HCT116 (cell line): ENCODE measurements around the gene TMEM132D. TPM values are rescaled to one million over a fixed set of nuclear protein-coding genes. Genes with fewer than 3 reads are reported as not detected.

ENCODE experiments used
- ATAC-seq: fragments of 200-7000 bp; cut with Tn5 transposase; 2 replicates; pipeline ENCODE4 v1.9.1; 2020; ENCODE audit warnings: mild to moderate bottlenecking, moderate library complexity
- BruUV-seq: library from RNA; stranded (reverse); fragments of 400-500 nt; replicated peaks from 2 replicates; lab custom pipeline; 2021; lab: Mats Ljungman, UMichigan
- CTCF ChIA-PET: fragments of 300-600 bp; sonication (Branson Sonifier 250); formaldehyde crosslinking; loops from one replicate; lab custom pipeline; 2021; ENCODE audit warnings: antibody characterized with exemption; lab: Charles Lee
- POLR2A ChIA-PET: fragments of 300-600, 350-600 bp; sonication (Branson Sonifier 250); formaldehyde crosslinking; loops from one replicate; lab custom pipeline; 2021; ENCODE audit warnings: antibody characterized with exemption; lab: Charles Lee
- RAD21 ChIA-PET, 2 experiments: fragments of 300-600 bp; sonication (Branson Sonifier 250); formaldehyde crosslinking; loops; one replicate each; lab custom pipeline; 2023; ENCODE audit warnings: low total read pairs in 2 of 2; ENCODE audit not compliant: uncharacterized antibody in 2 of 2, unreplicated experiment in 2 of 2, low non-redundant PET in 1 of 2; lab: Charles Lee
- DNase-seq: peaks from one replicate; pipeline ENCODE4 v3.0.0-alpha.2; 2010; ENCODE audit warnings: low read depth, low spot score
- H2AFZ ChIP-seq: fragments of 200-600 bp; shearing (Covaris generic), sonication (generic); 2 replicates; pipeline ENCODE4 v1.6.1; 2017; ENCODE audit warnings: low read depth, mixed run types, mixed read lengths, antibody characterized with exemption, low read length; ENCODE audit not compliant: poor library complexity, severe bottlenecking
- H3K27ac ChIP-seq: 2 replicates; pipeline ENCODE4 v1.5.1; 2012; ENCODE audit warnings: low read depth, low read length
- H3K27me3 ChIP-seq: fragments of 200-600 bp; sonication (generic); 2 replicates; pipeline ENCODE4 v1.6.1; 2016; ENCODE audit warnings: mixed run types, low read length, mixed read lengths; ENCODE audit not compliant: insufficient read depth
- H3K36me3 ChIP-seq, 2 experiments: fragments of 200-500 bp in 1 of 2; fragments of 200-600 bp in 1 of 2; sonication (Bioruptor generic) in 1 of 2; sonication (generic) in 1 of 2; 2 replicates each; pipeline versions ENCODE4 v1.5.1 to v1.6.1; 2014 to 2016; ENCODE audit warnings: low read length in 2 of 2, inconsistent platforms in 1 of 2, mixed read lengths in 1 of 2, mixed run types in 1 of 2; ENCODE audit not compliant: insufficient read depth in 2 of 2, control insufficient read depth in 1 of 2
- H3K4me1 ChIP-seq, 2 experiments: fragments of 200-600 bp in 1 of 2; sonication (generic) in 1 of 2; 2 replicates each; pipeline versions ENCODE4 v1.5.1 to v1.6.1; 2012 to 2017; ENCODE audit warnings: low read length in 2 of 2, inconsistent platforms in 1 of 2, mild to moderate bottlenecking in 1 of 2, mixed read lengths in 1 of 2, mixed run types in 1 of 2, moderate library complexity in 1 of 2; ENCODE audit not compliant: insufficient read depth in 2 of 2, control insufficient read depth in 1 of 2
- H3K4me2 ChIP-seq: fragments of 200-600 bp; sonication (generic); 2 replicates; pipeline ENCODE4 v1.6.1; 2017; ENCODE audit warnings: mixed run types, low read length, mixed read lengths
- H3K4me3 ChIP-seq, 2 experiments: fragments of 200-600 bp in 1 of 2; sonication (generic) in 1 of 2; replicated peaks in 1 of 2; 2 replicates each; pipeline ENCODE4 v1.5.1; 2011 to 2016; ENCODE audit warnings: low read length in 2 of 2, control low read depth in 1 of 2, low read depth in 1 of 2, mild to moderate bottlenecking in 1 of 2, mixed read lengths in 1 of 2, mixed run types in 1 of 2
- H3K79me2 ChIP-seq: fragments of 200-600 bp; sonication (generic); 2 replicates; pipeline ENCODE4 v1.6.1; 2017; ENCODE audit warnings: mild to moderate bottlenecking, mixed run types, low read length, moderate library complexity, mixed read lengths; ENCODE audit not compliant: insufficient read depth
- H3K9ac ChIP-seq: fragments of 200-600 bp; sonication (generic); 2 replicates; pipeline ENCODE4 v1.6.1; 2016; ENCODE audit warnings: low read length, mixed read lengths
- H3K9me2 ChIP-seq: fragments of 200-600 bp; sonication (generic), shearing (Covaris generic); 2 replicates; pipeline ENCODE4 v1.6.1; 2017; ENCODE audit warnings: mixed run types, mild to moderate bottlenecking, moderate library complexity; ENCODE audit not compliant: insufficient read depth
- H3K9me3 ChIP-seq, 2 experiments: fragments of 200-500 bp in 1 of 2; fragments of 200-600 bp in 1 of 2; sonication (Bioruptor generic) in 1 of 2; sonication (generic) in 1 of 2; 2 replicates each; pipeline ENCODE4 v1.6.1; 2014 to 2017; ENCODE audit warnings: low read length in 2 of 2, mixed read lengths in 2 of 2, inconsistent platforms in 1 of 2, low read depth in 1 of 2, mild to moderate bottlenecking in 1 of 2, mixed run types in 1 of 2, moderate library complexity in 1 of 2; ENCODE audit not compliant: control insufficient read depth in 1 of 2, insufficient read depth in 1 of 2
- H4K20me1 ChIP-seq: fragments of 200-600 bp; sonication (generic), shearing (Covaris generic); 2 replicates; pipeline ENCODE4 v1.6.1; 2017; ENCODE audit warnings: mixed run types, mild to moderate bottlenecking, moderate library complexity; ENCODE audit not compliant: insufficient read depth
- CBX3 ChIP-seq: IDR thresholded peaks from 2 replicates; pipeline ENCODE4 v1.6.1; 2012; ENCODE audit warnings: low read depth
- EGR1 ChIP-seq: IDR thresholded peaks from 2 replicates; pipeline ENCODE4 v1.6.1; 2012; ENCODE audit warnings: low read depth
- EZH2 ChIP-seq: fragments of 200-600 bp; sonication (generic); IDR thresholded peaks from 2 replicates; pipeline ENCODE4 v1.6.1; 2017; ENCODE audit warnings: antibody characterized with exemption, mixed run types
- FOSL1 ChIP-seq: IDR thresholded peaks from 2 replicates; pipeline ENCODE4 v1.6.1; 2012; ENCODE audit warnings: low read depth
- JUND ChIP-seq: IDR thresholded peaks from 2 replicates; pipeline ENCODE4 v1.6.1; 2012
- POLR2A ChIP-seq: IDR thresholded peaks from 2 replicates; pipeline ENCODE4 v1.7.0; 2011; ENCODE audit warnings: borderline replicate concordance; ENCODE audit not compliant: insufficient read depth, insufficient read length; ENCODE audit errors: extremely low read depth
- POLR2AphosphoS5 ChIP-seq: IDR thresholded peaks from 2 replicates; pipeline ENCODE4 v1.6.1; 2011; ENCODE audit warnings: mild to moderate bottlenecking, low read depth, low read length, moderate library complexity
- RAD21 ChIP-seq: IDR thresholded peaks from 2 replicates; pipeline ENCODE4 v1.6.1; 2012; ENCODE audit warnings: low read depth, mild to moderate bottlenecking
- SIN3A ChIP-seq: IDR thresholded peaks from 2 replicates; pipeline ENCODE4 v1.6.1; 2012; ENCODE audit warnings: low read depth
- SRF ChIP-seq: IDR thresholded peaks from 2 replicates; pipeline ENCODE4 v1.6.1; 2012; ENCODE audit warnings: low read depth
- TCF7L2 ChIP-seq: IDR thresholded peaks from 2 replicates; pipeline ENCODE4 v1.7.0; 2011; ENCODE audit warnings: borderline replicate concordance, inconsistent platforms; ENCODE audit not compliant: insufficient read depth, insufficient read length; ENCODE audit errors: extremely low read depth
- YY1 ChIP-seq: IDR thresholded peaks from 2 replicates; pipeline ENCODE4 v1.6.1; 2011; ENCODE audit warnings: low read length, low read depth, moderate library complexity, mild to moderate bottlenecking; ENCODE audit not compliant: insufficient replicate concordance; ENCODE audit errors: extremely low read depth
- ZFX ChIP-seq: fragments of 450-650 bp; IDR thresholded peaks from 2 replicates; pipeline ENCODE4 v1.6.1; 2017
- ZNF274 ChIP-seq: fragments of 200-500 bp; sonication (Bioruptor generic); IDR thresholded peaks from 2 replicates; pipeline ENCODE4 v1.6.1; 2014; ENCODE audit warnings: mild to moderate bottlenecking, low read depth, low read length, inconsistent platforms
- intact Hi-C: fragments of 100-400 bp; cut with micrococcal nuclease; formaldehyde crosslinking; loops from 2 replicates; pipeline ENCODE4 v1.10.0; 2022
- total RNA-seq: library from RNA; stranded (reverse); gene quantifications from one replicate; pipeline ENCODE4 v1.2.1, GENCODE V29; 2021; ENCODE audit not compliant: unreplicated experiment
- TF ChIP-seq, protein P1 (sequence below), 3 experiments: fragments of 200-600 bp in 1 of 3; sonication (generic) in 1 of 3; IDR thresholded peaks in 2 of 3; conservative IDR thresholded peaks in 1 of 3; 2 replicates each; pipeline ENCODE4 v1.5.1; 2012 to 2017; ENCODE audit warnings: low read depth in 2 of 3, low read length in 2 of 3, antibody characterized with exemption in 1 of 3, borderline replicate concordance in 1 of 3, control low read depth in 1 of 3, mild to moderate bottlenecking in 1 of 3, mixed read lengths in 1 of 3, mixed run types in 1 of 3, moderate library complexity in 1 of 3; ENCODE audit not compliant: insufficient read depth in 1 of 3

TMEM132D gene
- total RNA-seq, 1 experiment from 2014 or later: not detected

DNA sequence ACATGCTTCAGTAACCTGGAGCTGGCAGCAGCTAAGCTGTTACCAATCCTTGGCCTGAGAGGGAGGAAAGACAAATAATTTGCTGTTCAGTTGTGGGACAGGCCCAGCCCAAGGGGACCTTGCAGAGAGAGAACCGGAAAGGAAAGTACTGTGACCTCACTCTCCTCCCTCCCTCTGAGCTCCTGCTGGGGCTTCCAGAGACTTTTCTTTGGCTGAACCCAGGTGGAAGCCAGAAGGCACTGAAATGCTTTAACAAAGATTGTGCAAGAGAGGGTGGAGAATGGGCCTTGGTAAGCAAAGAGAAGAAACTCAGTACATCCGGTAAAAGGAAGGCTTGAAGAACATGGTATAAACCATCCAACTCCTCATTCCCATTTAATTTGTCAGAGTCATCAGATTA is 593.5 kb downstream of the TMEM132D start:
- RAD21 ChIA-PET: no interaction called here
- Histone ChIP-seq H3K4me2 (no peak overlapping the region), H3K27me3 (no peaks in the 10 kb centered on the region), H3K9ac (no peak overlapping the region), H3K9me2 (no peaks in the 10 kb centered on the region), H3K27ac (no peak overlapping the region), H3K4me1 (no peaks in the 10 kb centered on the region), H3K79me2 (no peaks in the 10 kb centered on the region), H2AFZ (no peak overlapping the region), H3K36me3 (no peaks in the 10 kb centered on the region), H4K20me1 (no peaks in the 10 kb centered on the region), H3K4me3 (no peak overlapping the region), H3K9me3 (peaks cover 0 to 14% of the 10 kb centered on the region in 2 experiments; a peak in 2 of 4 replicates)
- CTCF ChIA-PET: no interaction called here
- ATAC-seq: no peak
- TF ChIP-seq SIN3A (no peak), CBX3 (no peak), ZFX (no peak), TCF7L2 (no peak), POLR2AphosphoS5 (no peak), FOSL1 (no peak), JUND (no peak), POLR2A (no peak)
- POLR2A ChIA-PET: no interaction called here
- intact Hi-C loops: no loop called here
- no TSS peak for BruUV-seq
- no peak for DNase-seq

DNA sequence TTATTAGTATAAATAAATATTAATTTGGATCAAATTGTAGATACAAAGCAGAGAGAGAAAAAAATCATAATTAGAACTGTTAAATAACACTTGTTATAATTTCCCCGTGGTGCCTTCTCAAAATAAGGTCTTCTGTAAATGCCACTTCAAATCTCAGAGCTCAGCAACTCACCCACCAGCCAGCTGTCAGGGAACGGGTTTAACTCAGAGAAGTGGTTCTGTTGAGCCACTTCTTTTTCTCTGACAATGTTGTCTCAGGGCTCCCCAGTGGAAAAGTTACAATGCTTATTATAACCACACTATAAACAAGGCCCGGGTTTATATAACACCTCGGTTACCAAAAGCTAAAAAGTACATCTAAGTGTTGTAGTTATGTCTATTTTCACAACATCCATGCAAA is 598.0 kb downstream of the TMEM132D start:
- no peak for ATAC-seq
- Histone ChIP-seq H3K4me1 (no peaks in the 10 kb centered on the region), H3K9ac (no peak overlapping the region), H3K36me3 (no peaks in the 10 kb centered on the region), H2AFZ (no peak overlapping the region), H3K4me2 (no peak overlapping the region), H3K9me3 (peaks cover 0 to 11% of the 10 kb centered on the region in 2 experiments; a peak in 2 of 4 replicates), H3K79me2 (no peaks in the 10 kb centered on the region), H3K9me2 (no peaks in the 10 kb centered on the region), H3K27me3 (no peaks in the 10 kb centered on the region), H4K20me1 (no peaks in the 10 kb centered on the region), H3K27ac (no peak overlapping the region), H3K4me3 (no peak overlapping the region)
- TF ChIP-seq EZH2: no peak
- TF ChIP-seq ZNF274: no peak
- TF ChIP-seq YY1: no peak
- TF ChIP-seq SIN3A: no peak
- TF ChIP-seq RAD21: no peak
- no peak for TF ChIP-seq SRF
- TF ChIP-seq EGR1: no peak
- TF ChIP-seq CBX3: no peak
- TF ChIP-seq, protein P1, sequence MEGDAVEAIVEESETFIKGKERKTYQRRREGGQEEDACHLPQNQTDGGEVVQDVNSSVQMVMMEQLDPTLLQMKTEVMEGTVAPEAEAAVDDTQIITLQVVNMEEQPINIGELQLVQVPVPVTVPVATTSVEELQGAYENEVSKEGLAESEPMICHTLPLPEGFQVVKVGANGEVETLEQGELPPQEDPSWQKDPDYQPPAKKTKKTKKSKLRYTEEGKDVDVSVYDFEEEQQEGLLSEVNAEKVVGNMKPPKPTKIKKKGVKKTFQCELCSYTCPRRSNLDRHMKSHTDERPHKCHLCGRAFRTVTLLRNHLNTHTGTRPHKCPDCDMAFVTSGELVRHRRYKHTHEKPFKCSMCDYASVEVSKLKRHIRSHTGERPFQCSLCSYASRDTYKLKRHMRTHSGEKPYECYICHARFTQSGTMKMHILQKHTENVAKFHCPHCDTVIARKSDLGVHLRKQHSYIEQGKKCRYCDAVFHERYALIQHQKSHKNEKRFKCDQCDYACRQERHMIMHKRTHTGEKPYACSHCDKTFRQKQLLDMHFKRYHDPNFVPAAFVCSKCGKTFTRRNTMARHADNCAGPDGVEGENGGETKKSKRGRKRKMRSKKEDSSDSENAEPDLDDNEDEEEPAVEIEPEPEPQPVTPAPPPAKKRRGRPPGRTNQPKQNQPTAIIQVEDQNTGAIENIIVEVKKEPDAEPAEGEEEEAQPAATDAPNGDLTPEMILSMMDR (IDR thresholded peaks at IDR 0.05 in 2 of 3, conservative IDR thresholded peaks at IDR 0.05 in 1 of 3; ENCODE audit: borderline replicate concordance in 1 of 3, insufficient read depth in 1 of 3, low read depth in 2 of 3, low read length in 2 of 3): no peak
- DNase-seq: no peak
- BruUV-seq: no TSS peak
- ChIA-PET CTCF (no interaction called here), POLR2A (no interaction called here), RAD21 (no interaction called here)
- intact Hi-C loops: no loop called here
